K562 (cell line): ENCODE measurements around the gene STK4. TPM values are rescaled to one million over a fixed set of nuclear protein-coding genes. Genes with fewer than 3 reads are reported as not detected.

Experiments used
- CBX8 ChIP-seq: fragments of 200-600 bp; sonication (generic); IDR thresholded peaks from 2 replicates; pipeline ENCODE4 v1.6.1; 2012; ENCODE audit warnings: borderline replicate concordance, mixed run types, low read depth, mild to moderate bottlenecking, moderate library complexity, mixed read lengths, low read length, control low read depth, inconsistent platforms; ENCODE audit not compliant: poor library complexity, severe bottlenecking; ENCODE audit errors: extremely low read depth
- FOXP1 ChIP-seq: sonication (generic); formaldehyde crosslinking; IDR thresholded peaks from 2 replicates; pipeline ENCODE4 v1.8.0; 2022; ENCODE audit warnings: mild to moderate bottlenecking, missing genetic modification reagents
- HDAC1 ChIP-seq, 2 experiments: fragments of 450-650 bp; IDR thresholded peaks; 2 replicates each; pipeline ENCODE4 v1.6.1; 2016 to 2017; ENCODE audit warnings: inconsistent platforms in 1 of 2, mild to moderate bottlenecking in 1 of 2, moderate library complexity in 1 of 2
- HDGF ChIP-seq: fragments of 450-650 bp; IDR thresholded peaks from 2 replicates; pipeline ENCODE4 v1.6.1; 2016
- HNRNPL ChIP-seq: fragments of 200-400 bp; formaldehyde crosslinking; IDR thresholded peaks from 2 replicates; pipeline ENCODE4 v1.6.1; 2017; ENCODE audit warnings: low read depth, mild to moderate bottlenecking, low read length
- NFYB ChIP-seq: IDR thresholded peaks from 2 replicates; pipeline ENCODE4 v1.6.1; 2011; ENCODE audit warnings: mild to moderate bottlenecking, moderate library complexity; ENCODE audit not compliant: insufficient read length; ENCODE audit errors: extremely low read depth
- NRF1 ChIP-seq, 2 experiments: fragments of 450-650 bp; IDR thresholded peaks in 1 of 2; conservative IDR thresholded peaks in 1 of 2; 2 replicates each; pipeline ENCODE4 v1.6.1; 2014; ENCODE audit warnings: mild to moderate bottlenecking in 2 of 2
- RB1 ChIP-seq: fragments of 450-650 bp; IDR thresholded peaks from 2 replicates; pipeline ENCODE4 v1.6.1; 2017; ENCODE audit warnings: low read depth, mild to moderate bottlenecking
- RBFOX2 ChIP-seq: fragments of 200-400 bp; formaldehyde crosslinking; IDR thresholded peaks from 2 replicates; pipeline ENCODE4 v1.6.1; 2017; ENCODE audit warnings: low read depth, mild to moderate bottlenecking, low read length, moderate library complexity
- RBM34 ChIP-seq: fragments of 200-400 bp; formaldehyde crosslinking; IDR thresholded peaks from 2 replicates; pipeline ENCODE4 v1.6.1; 2018; ENCODE audit warnings: low read length, borderline replicate concordance; ENCODE audit not compliant: insufficient read depth
- RNF2 ChIP-seq: sonication (generic); IDR thresholded peaks from 2 replicates; pipeline ENCODE4 v1.6.1; 2016
- RUNX1 ChIP-seq: sonication (generic); IDR thresholded peaks from 2 replicates; pipeline ENCODE4 v1.6.1; 2016; ENCODE audit warnings: antibody characterized with exemption, low read depth
- SMARCE1 ChIP-seq: fragments of 450-650 bp; IDR thresholded peaks from 2 replicates; pipeline ENCODE4 v1.7.1; 2016; ENCODE audit warnings: mild to moderate bottlenecking
- STAT5B ChIP-seq: fragments of 250-450 bp; sonication (Bioruptor Pico); IDR thresholded peaks from 2 replicates; pipeline ENCODE4 v1.8.0; 2021; ENCODE audit warnings: mild to moderate bottlenecking, inconsistent platforms
- SUPT5H ChIP-seq: fragments of 450-650 bp; IDR thresholded peaks from 2 replicates; pipeline ENCODE4 v1.6.1; 2016
- ZKSCAN3 ChIP-seq: fragments of 250-450 bp; sonication (Bioruptor Pico); IDR thresholded peaks from 2 replicates; pipeline ENCODE4 v1.4.0; 2020
- ZNF146 ChIP-seq: IDR thresholded peaks from one replicate; pipeline ENCODE4 v1.6.1; 2018; ENCODE audit warnings: missing compliant biosample characterization; ENCODE audit not compliant: unreplicated experiment
- ZNF431 ChIP-seq: sonication (generic); formaldehyde crosslinking; IDR thresholded peaks from 2 replicates; pipeline ENCODE4 v1.8.0; 2022; ENCODE audit warnings: mild to moderate bottlenecking, missing genetic modification reagents
- polyA plus RNA-seq, 8 experiments: library from polyadenylated mRNA; depleted of rRNA in 4 of 8; stranded (reverse) in 5 of 8; unstranded in 3 of 8; fragments of >200 nt; fragmentation: Nextera tagmentation in 2 of 8; fragmentation: Illumina TruSeq in 1 of 8; extraction: Ambion mirVana in 2 of 8; extraction: Trizol in 1 of 8; gene quantifications; 2 replicates each; pipeline versions ENCODE4 v1.2.1 to v1.2.3, GENCODE V29; 2011 to 2014; ENCODE audit warnings: inconsistent platforms in 1 of 8, missing spikeins in 1 of 8
- total RNA-seq, 7 experiments: library from RNA; depleted of rRNA in 6 of 7; stranded (reverse); fragments of >200 nt in 6 of 7; fragmentation: Illumina TruSeq in 2 of 7; extraction: Trizol in 2 of 7; gene quantifications; 2 replicates each; pipeline versions ENCODE4 v1.2.1 to v1.2.3, GENCODE V29; 2011 to 2021; ENCODE audit warnings: low replicate concordance in 1 of 7
- TF ChIP-seq, protein P1 (sequence below): fragments of 450-650 bp; formaldehyde crosslinking; IDR thresholded peaks from 2 replicates; pipeline ENCODE4 v1.4.0; 2022; ENCODE audit warnings: missing genetic modification characterization
- TF ChIP-seq, protein P2 (sequence below): fragments of 450-650 bp; formaldehyde crosslinking; conservative IDR thresholded peaks from 2 replicates; pipeline ENCODE4 v1.4.0; 2022; ENCODE audit warnings: mild to moderate bottlenecking, missing genetic modification characterization
- TF ChIP-seq, protein P3 (sequence below), 2 experiments: IDR thresholded peaks; 2 replicates each; pipeline ENCODE4 v1.6.1; 2012; ENCODE audit warnings: improper control_type of control experiment in 2 of 2, low read depth in 2 of 2, low read length in 2 of 2, borderline replicate concordance in 1 of 2
- TF ChIP-seq, protein P4 (sequence below), 2 experiments: fragments of 450-650 bp in 1 of 2; sonication (generic) in 1 of 2; formaldehyde crosslinking in 1 of 2; IDR thresholded peaks in 1 of 2; conservative IDR thresholded peaks in 1 of 2; 2 replicates each; pipeline versions ENCODE4 v1.6.1 to v1.8.1; 2016 to 2023; ENCODE audit warnings: mild to moderate bottlenecking in 2 of 2, moderate library complexity in 2 of 2, inconsistent platforms in 1 of 2, missing genetic modification reagents in 1 of 2

Gene STK4
- total and polyA plus RNA-seq, 9 of the 15 experiments (the other 6 are each of a cell fraction or from before 2014, with no cell fraction given), result 11.9 to 30.6 (median 22.2) TPM

DNA sequence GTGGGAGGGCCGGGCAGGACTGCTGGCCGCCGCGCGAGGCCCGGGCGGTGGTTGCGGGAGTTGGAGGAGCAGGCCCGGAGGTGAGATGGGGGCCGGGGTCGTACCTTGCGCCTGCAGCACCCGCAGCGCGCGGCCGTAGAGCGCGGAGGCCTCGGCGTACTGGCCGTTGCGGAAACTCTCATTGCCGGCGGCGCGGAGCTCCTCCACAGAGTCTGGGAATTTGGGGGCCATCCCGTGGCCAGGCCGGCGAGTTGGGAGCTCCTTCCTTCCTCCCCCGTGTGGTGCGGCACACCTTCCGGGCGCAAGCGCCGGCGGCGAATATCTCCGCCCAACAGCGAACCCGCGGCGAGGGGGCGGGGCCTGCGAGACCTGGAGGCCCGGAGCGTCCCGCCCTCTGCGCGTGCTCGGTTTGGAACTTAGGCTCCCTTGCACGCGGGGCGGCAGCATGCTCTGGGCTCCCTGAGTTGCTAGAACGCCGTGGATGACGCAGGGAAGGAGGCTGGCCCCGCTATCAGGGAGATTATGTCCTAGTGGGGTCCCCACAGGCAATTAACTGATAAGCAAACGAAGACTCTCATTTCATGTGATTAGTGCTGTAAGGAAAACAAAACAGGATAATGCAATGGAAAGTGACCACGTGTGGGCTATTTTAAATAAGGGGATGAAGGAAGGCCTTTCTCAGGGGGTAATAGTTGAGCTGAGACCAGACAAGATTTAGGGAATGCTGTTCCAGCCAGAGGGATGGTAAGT, 6.0 kb upstream of the STK4 start, which contains the start of gene TOMM34 (continued):
- TF ChIP-seq, protein P1, sequence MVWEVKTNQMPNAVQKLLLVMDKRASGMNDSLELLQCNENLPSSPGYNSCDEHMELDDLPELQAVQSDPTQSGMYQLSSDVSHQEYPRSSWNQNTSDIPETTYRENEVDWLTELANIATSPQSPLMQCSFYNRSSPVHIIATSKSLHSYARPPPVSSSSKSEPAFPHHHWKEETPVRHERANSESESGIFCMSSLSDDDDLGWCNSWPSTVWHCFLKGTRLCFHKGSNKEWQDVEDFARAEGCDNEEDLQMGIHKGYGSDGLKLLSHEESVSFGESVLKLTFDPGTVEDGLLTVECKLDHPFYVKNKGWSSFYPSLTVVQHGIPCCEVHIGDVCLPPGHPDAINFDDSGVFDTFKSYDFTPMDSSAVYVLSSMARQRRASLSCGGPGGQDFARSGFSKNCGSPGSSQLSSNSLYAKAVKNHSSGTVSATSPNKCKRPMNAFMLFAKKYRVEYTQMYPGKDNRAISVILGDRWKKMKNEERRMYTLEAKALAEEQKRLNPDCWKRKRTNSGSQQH (CRISPR knock-in tag), result no peak
- TF ChIP-seq FOXP1 (CRISPR knock-in tag) (peak; percentile 79), NFYB (peak; percentile 8), RBFOX2 (peak; percentile 95), ZNF431 (CRISPR knock-in tag) (0 out of 2 replicates have a peak, but pooled peaks have one; percentile 58), HDGF (no peak), RUNX1 (no peak), NRF1 (conservative IDR thresholded peaks at IDR 0.05 in 1 of 2, IDR thresholded peaks at IDR 0.05 in 1 of 2) (peak; percentile 96 to 97), RB1 (peak; percentile 62; the same call in 1 of the 2 replicates), SMARCE1 (peak; percentile 62; the same call in 1 of the 2 replicates), ZNF146 (no peak), RNF2 (peak; percentile 62), CBX8 (no peak), HDAC1 (IDR thresholded peaks at IDR 0.05) (peak in 1 of 2 experiments; percentile 87; a peak in 2 of 4 replicates), STAT5B (no peak), ZKSCAN3 (CRISPR knock-in tag) (no peak), RBM34 (0 out of 2 replicates have a peak, but pooled peaks have one; percentile 38), HNRNPL (no peak), SUPT5H (peak; percentile 86)
- TF ChIP-seq, protein P2, sequence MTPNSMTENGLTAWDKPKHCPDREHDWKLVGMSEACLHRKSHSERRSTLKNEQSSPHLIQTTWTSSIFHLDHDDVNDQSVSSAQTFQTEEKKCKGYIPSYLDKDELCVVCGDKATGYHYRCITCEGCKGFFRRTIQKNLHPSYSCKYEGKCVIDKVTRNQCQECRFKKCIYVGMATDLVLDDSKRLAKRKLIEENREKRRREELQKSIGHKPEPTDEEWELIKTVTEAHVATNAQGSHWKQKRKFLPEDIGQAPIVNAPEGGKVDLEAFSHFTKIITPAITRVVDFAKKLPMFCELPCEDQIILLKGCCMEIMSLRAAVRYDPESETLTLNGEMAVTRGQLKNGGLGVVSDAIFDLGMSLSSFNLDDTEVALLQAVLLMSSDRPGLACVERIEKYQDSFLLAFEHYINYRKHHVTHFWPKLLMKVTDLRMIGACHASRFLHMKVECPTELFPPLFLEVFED (CRISPR knock-in tag), result no peak
- TF ChIP-seq, protein P3, sequence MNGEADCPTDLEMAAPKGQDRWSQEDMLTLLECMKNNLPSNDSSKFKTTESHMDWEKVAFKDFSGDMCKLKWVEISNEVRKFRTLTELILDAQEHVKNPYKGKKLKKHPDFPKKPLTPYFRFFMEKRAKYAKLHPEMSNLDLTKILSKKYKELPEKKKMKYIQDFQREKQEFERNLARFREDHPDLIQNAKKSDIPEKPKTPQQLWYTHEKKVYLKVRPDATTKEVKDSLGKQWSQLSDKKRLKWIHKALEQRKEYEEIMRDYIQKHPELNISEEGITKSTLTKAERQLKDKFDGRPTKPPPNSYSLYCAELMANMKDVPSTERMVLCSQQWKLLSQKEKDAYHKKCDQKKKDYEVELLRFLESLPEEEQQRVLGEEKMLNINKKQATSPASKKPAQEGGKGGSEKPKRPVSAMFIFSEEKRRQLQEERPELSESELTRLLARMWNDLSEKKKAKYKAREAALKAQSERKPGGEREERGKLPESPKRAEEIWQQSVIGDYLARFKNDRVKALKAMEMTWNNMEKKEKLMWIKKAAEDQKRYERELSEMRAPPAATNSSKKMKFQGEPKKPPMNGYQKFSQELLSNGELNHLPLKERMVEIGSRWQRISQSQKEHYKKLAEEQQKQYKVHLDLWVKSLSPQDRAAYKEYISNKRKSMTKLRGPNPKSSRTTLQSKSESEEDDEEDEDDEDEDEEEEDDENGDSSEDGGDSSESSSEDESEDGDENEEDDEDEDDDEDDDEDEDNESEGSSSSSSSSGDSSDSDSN (IDR thresholded peaks at IDR 0.05; ENCODE audit: borderline replicate concordance in 1 of 2, low read depth in 2 of 2, low read length in 2 of 2), result peak; percentile 51 to 74; a peak in 1 of 4 replicates
- TF ChIP-seq, protein P4, sequence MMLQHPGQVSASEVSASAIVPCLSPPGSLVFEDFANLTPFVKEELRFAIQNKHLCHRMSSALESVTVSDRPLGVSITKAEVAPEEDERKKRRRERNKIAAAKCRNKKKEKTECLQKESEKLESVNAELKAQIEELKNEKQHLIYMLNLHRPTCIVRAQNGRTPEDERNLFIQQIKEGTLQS (IDR thresholded peaks at IDR 0.05), result 0 out of 2 replicates have a peak, but pooled peaks have one; percentile 25
- TF ChIP-seq, protein P4 (CRISPR knock-in tag; conservative IDR thresholded peaks at IDR 0.05), result 0 out of 2 replicates have a peak, but pooled peaks have one; percentile 49
